T1000 (cell line): Measurements from ENCODE around the gene DSCAML1.
A peak's percentile ranks its signal among the peaks of the same experiment; 100 is the strongest.
"Not testable (repeated sequence)": the region's sequence is repeated elsewhere in the genome, so short reads cannot be mapped to it uniquely, and the experiment has no call there.

Experiments
- DNase-seq: peaks from one replicate; lab custom pipeline; 2025; ENCODE audit warnings: mixed read lengths; lab: John Stamatoyannopoulos, UW

Gene DSCAML1

DNA sequence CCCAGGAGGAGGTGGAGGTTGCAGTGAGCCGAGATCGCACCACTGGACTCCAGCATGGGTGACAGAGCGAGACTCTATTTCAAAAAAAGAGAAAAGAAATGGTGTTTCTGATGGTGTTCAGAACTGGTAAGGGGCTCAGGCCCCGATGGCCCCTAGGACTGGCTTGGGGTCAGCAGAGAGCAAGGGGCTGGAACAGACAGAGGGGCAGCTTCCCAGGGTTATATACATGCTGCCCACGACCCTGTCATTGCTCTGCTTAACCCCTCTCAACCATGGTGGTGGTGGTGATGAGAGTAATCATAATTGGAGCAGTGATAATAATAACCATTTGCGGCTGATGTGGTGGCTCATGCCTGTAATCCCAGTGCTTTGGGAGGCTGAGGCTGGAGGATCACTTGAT, 390.0 kb downstream of the DSCAML1 start:
- no peak for DNase-seq

- DNase-seq = not testable (repeated sequence)
Measured at GRCh38 chr11:117405898-117406297, 391.1 kb downstream of the DSCAML1 start.

- not testable (repeated sequence) for DNase-seq
Measured at GRCh38 chr11:117399100-117399840, 397.7 kb downstream of the DSCAML1 start.

DNA sequence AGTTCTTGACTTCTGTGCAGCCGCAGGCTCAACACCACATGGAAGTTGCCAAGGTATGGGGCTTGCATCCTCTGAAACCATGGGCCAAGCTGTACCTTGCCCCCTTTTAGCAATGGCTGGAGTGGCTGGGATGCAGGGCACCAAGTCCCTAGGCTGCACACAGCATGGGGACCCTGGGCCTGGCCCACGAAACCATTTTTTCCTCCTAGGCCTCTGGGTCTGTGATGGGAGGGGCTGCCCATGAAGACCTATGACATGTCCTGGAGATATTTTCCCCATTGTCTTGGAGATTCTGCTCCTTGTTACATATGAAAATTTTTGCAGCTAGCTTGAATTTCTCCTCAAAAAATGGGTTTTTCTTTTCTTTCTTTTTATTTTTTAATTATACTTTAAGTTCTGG, 398.4 kb downstream of the DSCAML1 start:
- not testable (repeated sequence) for DNase-seq

- DNase-seq = no peak
Measured at GRCh38 chr11:117396970-117397369, 400.0 kb downstream of the DSCAML1 start.

DNA sequence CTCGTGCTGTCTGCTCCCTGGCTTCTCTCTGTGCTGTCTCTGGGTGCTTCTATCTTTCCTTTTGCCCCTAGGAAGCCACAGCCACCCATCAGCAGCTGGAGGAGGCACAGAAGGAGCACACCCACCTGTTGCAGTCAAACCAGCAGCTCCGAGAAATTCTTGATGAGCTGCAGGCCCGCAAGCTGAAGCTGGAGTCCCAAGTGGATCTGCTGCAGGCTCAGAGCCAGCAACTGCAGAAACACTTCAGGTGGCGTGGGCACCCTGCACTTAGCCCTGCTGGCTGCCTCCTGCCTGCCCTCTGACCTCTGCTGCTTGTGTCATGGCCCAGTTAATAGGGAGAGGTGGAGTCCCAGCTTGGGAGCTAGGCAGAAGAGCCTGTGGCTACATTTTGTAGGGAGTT, 401.5 kb downstream of the DSCAML1 start:
- DNase-seq = no peak

GRCh38 chr11:117394221-117394925, 402.6 kb downstream of the DSCAML1 start:
- DNase-seq = no peak

DNA sequence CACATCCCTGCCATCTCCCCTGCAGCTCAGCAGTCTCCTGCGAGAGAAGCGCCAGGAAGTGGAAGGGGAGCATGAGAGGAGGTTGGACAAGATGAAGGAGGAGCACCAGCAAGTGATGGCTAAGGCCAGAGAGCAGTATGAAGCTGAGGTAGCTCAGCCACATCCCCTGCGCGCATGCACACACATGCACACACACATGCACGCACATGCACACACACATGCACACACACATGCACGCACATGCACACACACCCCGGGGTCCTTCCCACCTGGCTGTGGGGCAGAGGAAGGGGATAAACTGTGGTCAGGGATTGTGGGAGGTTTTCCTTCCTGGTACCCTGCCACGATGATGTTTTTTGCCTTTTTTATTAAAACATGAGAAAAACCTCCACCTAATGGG, 404.0 kb downstream of the DSCAML1 start:
- DNase-seq = no peak

GRCh38 chr11:117392001-117392690, 404.9 kb downstream of the DSCAML1 start:
- DNase-seq = no peak

GRCh38 chr11:117391181-117391580, 405.8 kb downstream of the DSCAML1 start:
- DNase-seq = no peak

DNA sequence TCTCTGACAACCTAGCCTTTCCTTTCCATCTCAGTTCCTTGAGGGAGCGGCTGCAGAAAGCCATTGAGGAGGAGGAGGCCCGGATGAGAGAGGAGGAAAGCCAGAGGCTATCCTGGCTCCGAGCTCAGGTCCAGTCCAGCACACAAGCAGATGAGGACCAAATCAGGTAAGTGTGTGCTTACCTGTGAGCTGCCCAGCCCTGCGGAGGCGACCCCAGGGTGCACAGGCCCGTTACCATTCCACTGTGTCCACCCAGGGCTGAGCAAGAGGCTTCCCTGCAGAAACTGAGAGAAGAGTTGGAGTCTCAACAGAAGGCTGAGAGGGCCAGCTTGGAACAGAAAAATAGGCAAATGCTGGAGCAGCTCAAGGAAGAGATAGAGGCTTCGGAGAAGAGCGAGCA, 406.3 kb downstream of the DSCAML1 start:
- no peak for DNase-seq

DNA sequence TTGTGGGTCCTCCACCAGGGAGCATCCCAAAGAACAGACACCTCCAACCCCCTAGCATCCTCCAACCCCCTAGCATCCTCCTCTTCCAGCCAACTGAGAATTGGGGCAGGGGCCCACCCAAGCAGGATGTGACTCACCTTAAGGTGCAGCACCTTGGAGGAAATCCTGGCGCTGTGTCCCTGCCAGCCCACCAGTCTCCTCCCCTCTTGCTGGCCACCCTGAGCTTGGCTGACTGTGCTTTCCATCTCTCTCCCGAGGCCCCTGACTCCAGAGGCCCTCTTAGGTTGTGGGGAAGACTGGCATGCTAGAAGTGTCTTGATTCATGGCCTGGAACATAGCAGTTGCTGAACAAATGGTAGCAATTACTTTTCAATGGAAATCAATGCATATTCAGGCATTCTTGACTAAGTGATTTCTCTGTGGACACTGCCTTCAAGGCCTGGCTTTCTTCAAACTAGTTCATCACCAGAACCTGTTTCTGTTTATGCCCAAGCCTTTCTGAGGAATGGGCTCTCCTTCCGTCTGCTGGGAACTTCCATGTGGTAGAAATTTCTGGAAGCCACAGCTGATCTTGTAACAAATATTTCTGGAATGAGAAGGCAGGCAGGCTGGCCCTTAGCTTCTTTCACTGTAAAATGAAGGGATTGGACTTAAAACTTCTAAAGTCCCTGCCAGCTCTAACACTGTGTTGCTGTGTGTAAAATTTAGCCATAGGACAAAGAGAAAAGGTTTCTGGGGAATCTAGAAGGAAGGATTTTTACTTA, 408.8 kb downstream of the DSCAML1 start:
- no peak for DNase-seq

DNA sequence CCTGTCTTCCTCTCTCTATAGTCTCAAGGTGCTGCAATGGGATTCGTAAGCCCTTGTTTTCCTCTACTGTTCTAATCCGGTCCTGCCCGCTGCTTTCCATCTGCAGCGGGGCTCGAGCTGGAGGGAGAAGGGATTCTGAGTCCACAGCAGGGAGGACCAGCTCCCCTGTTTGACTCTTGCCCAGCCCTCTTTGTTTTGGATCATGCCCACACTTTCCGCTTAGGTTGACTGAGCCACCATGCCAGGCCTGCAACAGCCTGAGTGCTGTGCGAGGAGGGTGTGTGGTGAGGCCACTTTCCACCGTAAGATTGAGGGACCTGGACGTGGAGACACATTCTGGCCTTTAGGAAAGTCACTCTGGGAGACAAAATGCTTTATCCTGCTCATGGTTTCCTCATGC, 411.1 kb downstream of the DSCAML1 start:
- DNase-seq = no peak

- DNase-seq = no peak
Measured at GRCh38 chr11:117385471-117385870, 411.5 kb downstream of the DSCAML1 start.

GRCh38 chr11:117384045-117384444, 413.0 kb downstream of the DSCAML1 start:
- DNase-seq = peak; percentile 7

GRCh38 chr11:117382746-117383145, 414.3 kb downstream of the DSCAML1 start:
- DNase-seq = no peak

DNA sequence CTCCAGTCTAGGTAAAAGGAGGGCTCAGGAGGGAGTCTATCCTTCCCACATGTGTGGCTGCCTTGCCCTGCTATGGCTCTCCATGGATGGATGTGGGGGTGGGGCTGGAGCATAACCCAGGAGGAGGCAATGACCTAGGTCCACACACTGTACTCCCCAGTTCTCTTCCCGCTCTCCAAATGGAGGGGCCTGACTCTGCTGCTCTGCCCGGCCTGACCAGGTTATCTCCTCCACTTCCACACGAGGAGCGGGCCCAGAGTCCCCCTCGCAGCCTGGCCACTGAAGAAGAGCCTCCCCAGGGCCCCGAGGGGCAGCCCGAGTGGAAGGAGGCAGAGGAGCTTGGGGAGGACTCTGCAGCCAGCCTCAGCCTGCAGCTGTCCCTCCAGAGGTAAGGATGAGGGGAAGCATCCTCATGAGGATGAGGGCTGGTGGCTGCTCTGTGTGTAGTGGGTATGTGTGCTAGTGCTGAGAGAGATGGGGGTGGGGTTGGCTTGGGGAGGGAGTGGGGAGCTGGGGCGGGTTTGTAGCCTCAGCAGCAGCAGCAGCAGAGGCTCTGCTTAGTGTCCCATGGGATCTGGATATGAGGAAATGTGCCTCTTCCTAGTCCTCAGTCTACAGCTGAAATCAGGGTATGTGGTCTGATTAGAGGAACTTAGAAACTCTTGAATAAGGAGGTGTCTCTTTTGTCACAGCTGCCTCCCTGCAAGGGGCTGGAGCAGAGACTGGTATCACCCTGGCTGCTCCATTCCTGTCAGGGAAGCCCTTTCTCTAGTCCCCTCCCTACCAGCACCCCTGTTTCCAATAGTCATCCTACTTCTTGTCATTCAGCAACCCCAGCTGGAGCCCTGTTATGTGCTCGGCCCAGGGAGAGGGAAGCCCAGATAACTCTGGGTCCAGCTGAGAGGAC, 415.3 kb downstream of the DSCAML1 start:
- no peak for DNase-seq

- no peak for DNase-seq
Measured at GRCh38 chr11:117380676-117381075, 416.3 kb downstream of the DSCAML1 start.

DNA sequence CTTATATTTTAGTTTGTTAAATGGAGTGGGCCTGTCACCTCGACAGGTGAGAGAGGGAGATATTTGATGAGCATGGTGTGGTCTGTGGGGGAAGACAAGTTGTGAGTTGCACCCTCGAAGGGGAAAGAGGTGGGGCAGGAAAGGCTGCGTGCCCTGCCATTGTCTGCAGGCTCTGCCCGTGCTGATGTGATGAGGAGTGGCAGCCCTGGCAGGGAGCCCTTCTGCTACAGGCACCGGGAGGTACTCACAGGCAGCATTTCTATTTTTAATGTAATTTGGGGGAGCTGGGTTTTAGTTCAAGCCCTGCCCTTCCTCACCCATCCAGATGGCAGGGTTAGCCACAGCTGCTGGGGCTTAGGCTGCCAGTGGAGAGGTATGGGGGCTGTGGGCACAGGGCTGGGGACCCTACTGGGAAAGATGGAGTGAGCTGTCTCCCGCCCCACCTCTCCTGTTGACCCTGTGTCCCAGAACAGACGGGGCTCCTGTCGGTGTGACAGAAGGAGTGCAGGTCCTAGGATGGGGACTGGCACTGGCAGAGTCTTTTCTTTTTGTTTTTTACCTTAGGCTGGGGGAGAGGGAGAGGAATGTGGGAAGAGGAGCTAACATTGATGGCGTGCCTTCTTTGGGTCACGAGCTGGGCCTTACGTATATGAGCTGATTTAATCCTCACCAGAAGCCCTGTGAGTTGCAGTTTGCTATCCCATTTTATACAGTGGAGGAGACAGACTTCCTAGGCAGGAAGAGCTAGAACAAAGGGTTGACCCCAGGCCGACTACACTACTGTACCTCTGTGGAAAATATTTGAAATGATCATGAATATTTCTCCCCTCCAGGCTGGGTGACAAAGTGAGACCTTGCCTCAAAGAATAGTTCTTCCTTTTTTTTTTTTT, 417.8 kb downstream of the DSCAML1 start:
- no peak for DNase-seq
